K562 (cell line): ENCODE results near the gene LBHD1. TPM values are rescaled to one million over a fixed set of nuclear protein-coding genes. Genes with fewer than 3 reads are reported as not detected.
A peak's percentile ranks its signal among the peaks of the same experiment; 100 is the strongest.

ENCODE experiments used
- ADNP ChIP-seq: fragments of 200-800 bp; sonication (Bioruptor generic); IDR thresholded peaks from 2 replicates; pipeline ENCODE4 v1.6.1; 2016; ENCODE audit warnings: missing genetic modification characterization, missing compliant biosample characterization
- GATA2 ChIP-seq: sonication (generic); formaldehyde crosslinking; IDR thresholded peaks from 2 replicates; pipeline ENCODE4 v1.4.0; 2020; ENCODE audit warnings: mild to moderate bottlenecking, missing genetic modification reagents
- JUN ChIP-seq, 2 experiments: sonication (generic) in 1 of 2; formaldehyde crosslinking in 1 of 2; IDR thresholded peaks; 2 replicates each; pipeline versions ENCODE4 v1.6.1 to v1.8.0; 2012 to 2022; ENCODE audit warnings: borderline replicate concordance in 2 of 2, mild to moderate bottlenecking in 2 of 2, improper control_type of control experiment in 1 of 2, low read depth in 1 of 2, low read length in 1 of 2, missing genetic modification reagents in 1 of 2
- JUNB ChIP-seq: fragments of 450-650 bp; formaldehyde crosslinking; conservative IDR thresholded peaks from 2 replicates; pipeline ENCODE4 v1.4.0; 2020; ENCODE audit warnings: mild to moderate bottlenecking
- MBD1 ChIP-seq: fragments of 250-450 bp; sonication (Bioruptor Pico); IDR thresholded peaks from 2 replicates; pipeline ENCODE4 v1.8.0; 2022; ENCODE audit warnings: inconsistent platforms
- NCOR1 ChIP-seq: fragments of 450-650 bp; IDR thresholded peaks from 2 replicates; pipeline ENCODE4 v1.6.1; 2016; ENCODE audit warnings: mild to moderate bottlenecking, moderate library complexity
- POLR2G ChIP-seq: fragments of 200-400 bp; formaldehyde crosslinking; IDR thresholded peaks from 2 replicates; pipeline ENCODE4 v1.6.1; 2017; ENCODE audit warnings: low read depth, mild to moderate bottlenecking, antibody characterized with exemption, low read length, moderate library complexity
- PRDM10 ChIP-seq: fragments of 450-650 bp; IDR thresholded peaks from 2 replicates; pipeline ENCODE4 v1.6.1; 2018; ENCODE audit not compliant: partially characterized antibody
- SMARCA5 ChIP-seq: fragments of 450-650 bp; IDR thresholded peaks from 2 replicates; pipeline ENCODE4 v1.6.1; 2016
- SMC3 ChIP-seq: conservative IDR thresholded peaks from 2 replicates; pipeline ENCODE4 v1.6.1; 2011; ENCODE audit warnings: low read depth, low read length, improper control_type of control experiment; ENCODE audit not compliant: insufficient read depth
- SNAPC5 ChIP-seq: fragments of 250-450 bp; sonication (Bioruptor Pico); IDR thresholded peaks from 2 replicates; pipeline ENCODE4 v1.8.0; 2021; ENCODE audit warnings: moderate library complexity, mild to moderate bottlenecking, inconsistent platforms
- TCF15 ChIP-seq: fragments of 250-450 bp; sonication (Bioruptor Pico); IDR thresholded peaks from 2 replicates; pipeline ENCODE4 v1.8.0; 2022; ENCODE audit warnings: moderate library complexity, mild to moderate bottlenecking, inconsistent platforms
- TRIM24 ChIP-seq, 2 experiments: fragments of 450-650 bp; IDR thresholded peaks; 2 replicates each; pipeline ENCODE4 v1.6.1; 2016
- ZBTB26 ChIP-seq: fragments of 450-650 bp; formaldehyde crosslinking; IDR thresholded peaks from 2 replicates; pipeline ENCODE4 v1.4.0; 2022; ENCODE audit warnings: missing genetic modification characterization
- ZMIZ1 ChIP-seq, 2 experiments: fragments of 150-350 bp in 1 of 2; IDR thresholded peaks; 2 replicates each; pipeline ENCODE4 v1.6.1; 2012 to 2016; ENCODE audit warnings: low read depth in 2 of 2, low read length in 2 of 2, mild to moderate bottlenecking in 1 of 2, moderate library complexity in 1 of 2
- ZSCAN32 ChIP-seq: fragments of 450-650 bp; formaldehyde crosslinking; IDR thresholded peaks from 2 replicates; pipeline ENCODE4 v1.4.0; 2020; ENCODE audit warnings: mild to moderate bottlenecking, moderate library complexity
- polyA plus RNA-seq, 8 experiments: library from polyadenylated mRNA; depleted of rRNA in 4 of 8; stranded (reverse) in 5 of 8; unstranded in 3 of 8; fragments of >200 nt; fragmentation: Nextera tagmentation in 2 of 8; fragmentation: Illumina TruSeq in 1 of 8; extraction: Ambion mirVana in 2 of 8; extraction: Trizol in 1 of 8; gene quantifications; 2 replicates each; pipeline versions ENCODE4 v1.2.1 to v1.2.3, GENCODE V29; 2011 to 2014; ENCODE audit warnings: inconsistent platforms in 1 of 8, missing spikeins in 1 of 8
- total RNA-seq, 7 experiments: library from RNA; depleted of rRNA in 6 of 7; stranded (reverse); fragments of >200 nt in 6 of 7; fragmentation: Illumina TruSeq in 2 of 7; extraction: Trizol in 2 of 7; gene quantifications; 2 replicates each; pipeline versions ENCODE4 v1.2.1 to v1.2.3, GENCODE V29; 2011 to 2021; ENCODE audit warnings: low replicate concordance in 1 of 7

The LBHD1 gene
- total and polyA plus RNA-seq, 9 of the 15 experiments (the other 6 are each of a cell fraction or from before 2014, with no cell fraction given), result 2.6 to 28.0 (median 12.5) TPM

GRCh38 chr11:62669420-62670161 is 2.5 kb downstream of the LBHD1 start (continued):
- TF ChIP-seq GATA2, result no peak
- TF ChIP-seq TRIM24 (IDR thresholded peaks at IDR 0.05), result no peak
- no peak for TF ChIP-seq TCF15 (CRISPR knock-in tag)
- no peak for TF ChIP-seq ZMIZ1 (IDR thresholded peaks at IDR 0.05; ENCODE audit: low read depth in 2 of 2, low read length in 2 of 2)
- no peak for TF ChIP-seq POLR2G
- TF ChIP-seq SMC3, result no peak
- no peak for TF ChIP-seq ZBTB26 (CRISPR knock-in tag)
- no peak for TF ChIP-seq NCOR1
- TF ChIP-seq SMARCA5, result no peak
- no peak for TF ChIP-seq JUN (IDR thresholded peaks at IDR 0.05; ENCODE audit: borderline replicate concordance, low read depth, low read length)
- no peak for TF ChIP-seq JUN (CRISPR knock-in tag; IDR thresholded peaks at IDR 0.05; ENCODE audit: borderline replicate concordance)
- TF ChIP-seq SNAPC5 (CRISPR knock-in tag), result no peak
- TF ChIP-seq MBD1, result no peak
- TF ChIP-seq JUNB (CRISPR knock-in tag), result no peak
- no peak for TF ChIP-seq ZSCAN32
- TF ChIP-seq PRDM10, result peak; percentile 15
- no peak for TF ChIP-seq ADNP (tag)
